HG03196 (cell line): ENCODE results near the gene NQO1.
A peak's percentile ranks its signal among the peaks of the same experiment; 100 is the strongest.
"Not testable (repeated sequence)": the region's sequence is repeated elsewhere in the genome, so short reads cannot be mapped to it uniquely, and the experiment has no call there.

Experiments
- ATAC-seq: cut with Tn5 transposase; IDR thresholded peaks from one replicate; pipeline ENCODE4 v1.9.1; 2021; ENCODE audit not compliant: unreplicated experiment

Gene NQO1

DNA sequence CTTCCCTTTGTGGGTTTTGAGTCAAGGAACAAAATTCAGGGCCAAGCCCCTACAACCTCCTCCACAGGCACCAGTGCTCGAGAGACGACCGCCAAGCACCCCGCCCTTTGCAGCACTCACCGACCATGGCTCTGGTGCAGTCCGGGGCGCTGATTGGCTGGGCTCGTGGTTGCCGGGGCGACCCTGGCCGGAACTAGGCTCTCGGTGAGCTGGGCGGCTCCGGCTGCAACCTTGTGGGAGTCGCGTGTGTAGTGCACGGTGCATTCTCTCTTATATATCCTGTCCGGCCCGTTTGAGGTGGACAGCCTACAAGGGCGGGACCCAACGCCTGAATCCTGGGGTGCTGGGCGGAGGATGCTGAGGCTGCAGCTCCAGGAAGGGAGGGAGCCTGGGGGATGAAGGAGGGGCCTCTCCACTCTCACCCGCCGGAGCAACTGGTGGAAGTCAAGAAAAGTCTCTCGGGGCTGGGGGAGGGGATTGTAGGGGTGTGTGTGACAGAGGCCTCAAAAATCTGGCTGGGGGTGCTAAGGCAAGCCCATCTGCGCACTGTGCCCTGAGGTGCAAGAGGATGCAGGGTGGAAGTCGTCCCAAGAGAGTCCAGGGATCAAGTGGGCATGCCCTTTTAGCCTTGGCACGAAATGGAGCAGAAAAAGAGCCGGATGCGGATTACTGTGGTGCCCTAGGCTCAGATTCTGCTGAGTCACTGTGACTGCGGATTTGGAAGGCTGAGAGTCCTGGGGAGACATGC lies at the start of gene NQO1:
NQO1 (minus strand) TSS at position 248 of the 748 bp plus-strand sequence; CDS start at position 127, 121 bp downstream.
- peak; percentile 92 for ATAC-seq

DNA sequence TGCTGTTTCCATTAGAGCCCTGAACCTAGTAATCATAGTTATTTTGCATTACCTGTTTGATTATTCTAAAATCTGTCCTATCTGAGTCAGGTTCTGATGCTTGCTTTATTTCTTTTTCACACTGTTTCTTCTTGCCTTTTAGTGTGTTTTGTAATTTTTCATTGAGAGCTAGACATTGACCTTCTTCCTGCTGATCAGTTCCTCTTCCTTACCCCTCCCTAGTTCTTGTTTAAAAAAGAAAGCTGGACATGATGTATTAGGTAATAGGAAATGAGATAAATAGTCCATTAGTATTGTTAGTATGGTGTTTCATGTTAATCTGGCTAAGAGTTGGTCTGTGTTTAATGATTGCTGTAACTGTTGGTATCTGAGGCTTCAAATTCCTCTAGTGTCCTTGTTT lies 49.2 kb upstream of the NQO1 start:
- no peak for ATAC-seq

DNA sequence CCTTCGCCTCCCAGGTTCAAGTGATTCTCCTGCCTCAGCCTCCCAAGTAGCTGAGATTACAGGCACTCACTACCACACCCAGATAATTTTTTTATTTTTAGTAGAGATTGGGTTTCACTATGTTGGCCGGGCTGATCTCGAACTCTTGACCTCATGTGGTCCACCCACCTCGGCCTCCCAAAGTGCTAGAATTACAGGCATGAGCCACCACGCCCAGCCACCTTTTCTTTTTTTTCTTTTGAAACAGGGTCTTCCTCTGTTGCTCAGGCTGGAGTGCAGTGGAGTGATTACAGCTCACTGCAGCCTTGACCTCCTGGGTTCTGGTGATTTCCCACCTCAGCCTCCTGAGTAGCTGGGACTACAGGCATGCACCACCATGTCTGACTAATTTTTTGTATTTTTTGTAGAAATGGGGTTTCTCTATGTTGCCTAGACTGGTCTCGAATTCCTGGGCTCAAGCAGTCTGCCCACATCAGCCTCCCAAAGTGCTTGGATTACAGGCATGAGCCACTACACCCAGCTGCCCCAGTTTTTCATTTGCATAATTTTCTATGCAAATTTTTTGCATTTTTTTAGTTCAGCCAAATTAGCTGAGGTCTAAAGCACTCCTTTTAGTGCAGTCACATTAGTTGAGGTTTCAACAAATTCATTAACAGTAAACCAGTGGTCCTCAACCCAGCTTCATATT lies 47.0 kb upstream of the NQO1 start:
- peak; percentile 51 for ATAC-seq

DNA sequence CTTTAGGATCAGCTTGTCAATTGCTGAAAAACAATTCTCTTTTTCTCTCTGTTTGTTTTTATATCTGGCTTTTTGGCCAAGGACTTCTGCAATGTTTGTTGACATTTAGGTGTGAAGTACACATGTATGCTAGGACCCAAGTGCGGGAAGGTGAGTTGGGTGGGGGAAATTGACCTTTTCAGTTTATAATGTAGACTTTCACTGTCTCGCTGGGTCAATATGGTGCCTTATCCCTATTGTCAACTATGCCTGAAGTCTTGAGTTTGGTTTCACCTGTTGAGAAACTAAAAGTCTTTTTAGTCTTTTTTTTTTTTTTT lies 45.2 kb upstream of the NQO1 start:
- no peak for ATAC-seq

DNA sequence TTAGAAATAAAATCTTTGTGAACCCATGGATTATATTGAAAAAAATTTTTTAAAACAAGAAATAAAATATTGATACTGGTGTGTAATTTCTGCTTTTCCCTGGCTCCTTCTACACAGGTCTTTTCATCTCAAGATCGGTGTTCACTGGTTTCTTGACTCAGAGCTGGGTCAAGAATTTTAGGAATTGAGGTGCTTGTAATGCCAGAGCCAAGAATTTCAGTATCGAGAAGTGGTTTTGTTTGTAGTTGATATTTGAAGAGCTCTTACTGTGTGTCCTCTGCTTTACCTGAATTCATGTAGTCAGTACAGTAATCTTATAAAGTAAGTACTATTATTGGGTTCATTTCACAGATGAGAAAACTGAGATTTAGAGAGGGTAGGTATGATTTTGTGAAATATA lies 43.0 kb upstream of the NQO1 start:
- ATAC-seq: no peak

DNA sequence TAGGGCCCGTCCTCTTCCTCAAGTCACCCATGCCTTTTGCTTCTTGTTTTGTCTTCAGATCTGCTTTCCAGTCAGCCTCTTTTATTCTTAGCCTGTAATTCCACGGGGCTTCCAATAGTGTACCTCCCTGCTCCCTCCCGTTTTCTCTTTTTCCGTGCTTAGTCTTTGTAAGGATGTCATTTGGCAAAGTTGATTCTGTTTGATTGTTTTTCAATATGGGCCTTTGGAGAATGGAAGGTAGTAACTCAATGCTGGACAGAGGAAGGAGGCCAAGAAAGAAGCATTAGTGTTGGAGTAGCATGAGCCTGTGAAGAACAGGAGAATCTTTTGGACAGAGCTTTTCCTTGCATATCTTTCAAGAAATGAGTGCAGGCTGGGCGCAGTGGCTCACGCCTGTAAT lies 42.3 kb upstream of the NQO1 start:
- ATAC-seq: no peak

DNA sequence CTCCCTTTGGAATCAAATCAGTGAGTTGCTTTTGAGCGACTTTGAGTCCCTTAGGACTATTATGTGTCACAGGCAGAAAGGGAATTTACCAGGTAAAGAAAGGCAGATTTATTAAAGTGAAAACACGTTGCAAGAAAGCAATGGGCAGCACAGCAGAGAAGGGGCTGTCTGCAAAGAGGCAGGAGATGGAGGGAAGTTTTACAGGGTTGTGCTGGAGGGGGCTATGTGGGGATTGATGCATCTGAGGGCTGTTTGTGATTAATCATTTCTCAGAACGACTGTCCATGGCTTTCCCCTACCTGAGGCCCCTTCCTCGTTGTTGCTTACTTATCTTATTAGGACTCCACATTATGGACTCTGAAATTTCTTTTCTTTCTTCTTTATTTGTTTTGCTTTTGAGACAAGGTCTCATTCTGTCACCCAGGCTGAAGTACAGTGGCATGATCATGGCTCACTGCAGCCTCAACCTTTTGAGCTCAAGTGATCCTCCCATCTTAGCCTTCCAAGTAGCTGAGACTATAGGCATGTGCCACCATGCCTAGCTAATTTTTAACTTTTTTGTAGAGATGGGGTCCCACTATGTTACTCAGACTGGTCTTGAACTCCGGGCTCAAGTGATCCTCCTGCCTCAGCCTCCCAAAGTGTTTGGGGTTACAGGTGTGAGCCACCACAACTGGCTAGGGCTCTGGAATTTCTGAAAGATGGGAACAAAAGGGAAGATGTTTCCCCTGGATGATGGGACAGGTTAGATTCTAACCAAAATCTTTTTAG lies 41.3 kb upstream of the NQO1 start:
- no peak for ATAC-seq

DNA sequence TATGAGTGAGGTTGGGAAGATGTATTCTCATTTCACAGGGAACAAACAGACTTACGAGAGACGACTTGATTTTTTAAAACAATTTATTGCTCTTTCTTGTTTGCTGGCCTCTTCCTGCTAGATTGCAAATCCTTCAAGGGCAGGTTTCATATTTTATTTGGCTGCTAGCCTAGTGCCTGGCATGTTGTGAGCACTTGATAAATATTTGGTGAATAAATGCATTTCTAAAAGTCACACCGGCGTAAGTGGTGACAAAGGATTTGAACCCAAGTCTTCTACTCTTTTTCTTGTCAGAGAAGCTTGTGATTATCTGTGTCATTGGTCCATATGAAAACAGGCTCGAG lies 37.2 kb upstream of the NQO1 start:
- no peak for ATAC-seq

DNA sequence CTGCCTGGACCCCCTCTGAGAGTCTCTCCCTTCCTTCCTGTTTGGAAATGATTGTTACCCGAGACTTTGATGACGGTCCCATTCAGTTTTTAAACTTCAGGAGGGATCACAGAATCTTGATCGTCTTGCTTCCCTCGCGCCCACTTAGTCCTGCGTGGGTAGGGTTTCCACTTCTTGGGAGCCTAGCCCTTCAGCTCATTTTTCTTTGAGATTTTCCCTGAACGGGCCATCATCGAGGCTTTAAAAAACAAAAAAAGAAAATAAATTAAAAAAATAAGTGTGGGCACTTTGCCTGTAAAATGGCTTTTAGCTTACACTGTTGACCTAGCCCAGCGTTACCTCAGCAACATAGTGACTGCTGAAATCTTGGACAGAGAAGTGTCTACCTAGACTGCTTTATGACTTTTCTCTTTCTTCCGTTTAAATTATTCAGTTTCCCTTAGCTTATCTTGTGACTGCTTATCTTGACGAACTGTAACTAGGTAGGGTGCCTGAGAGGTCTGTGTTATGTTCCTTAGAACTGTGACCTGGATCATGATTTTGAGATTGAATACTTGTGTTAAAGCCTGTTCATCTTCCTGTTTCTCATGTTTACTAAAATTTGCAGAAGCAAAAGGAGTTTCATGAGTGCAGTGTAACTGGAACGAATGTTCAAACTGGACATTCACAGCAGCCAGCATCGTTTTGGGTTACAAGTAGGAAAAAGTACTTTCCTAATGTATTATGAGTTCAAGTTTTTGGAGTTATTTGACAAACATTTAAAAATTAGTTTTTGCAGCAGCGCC lies 36.6 kb upstream of the NQO1 start:
- peak; percentile 26 for ATAC-seq

DNA sequence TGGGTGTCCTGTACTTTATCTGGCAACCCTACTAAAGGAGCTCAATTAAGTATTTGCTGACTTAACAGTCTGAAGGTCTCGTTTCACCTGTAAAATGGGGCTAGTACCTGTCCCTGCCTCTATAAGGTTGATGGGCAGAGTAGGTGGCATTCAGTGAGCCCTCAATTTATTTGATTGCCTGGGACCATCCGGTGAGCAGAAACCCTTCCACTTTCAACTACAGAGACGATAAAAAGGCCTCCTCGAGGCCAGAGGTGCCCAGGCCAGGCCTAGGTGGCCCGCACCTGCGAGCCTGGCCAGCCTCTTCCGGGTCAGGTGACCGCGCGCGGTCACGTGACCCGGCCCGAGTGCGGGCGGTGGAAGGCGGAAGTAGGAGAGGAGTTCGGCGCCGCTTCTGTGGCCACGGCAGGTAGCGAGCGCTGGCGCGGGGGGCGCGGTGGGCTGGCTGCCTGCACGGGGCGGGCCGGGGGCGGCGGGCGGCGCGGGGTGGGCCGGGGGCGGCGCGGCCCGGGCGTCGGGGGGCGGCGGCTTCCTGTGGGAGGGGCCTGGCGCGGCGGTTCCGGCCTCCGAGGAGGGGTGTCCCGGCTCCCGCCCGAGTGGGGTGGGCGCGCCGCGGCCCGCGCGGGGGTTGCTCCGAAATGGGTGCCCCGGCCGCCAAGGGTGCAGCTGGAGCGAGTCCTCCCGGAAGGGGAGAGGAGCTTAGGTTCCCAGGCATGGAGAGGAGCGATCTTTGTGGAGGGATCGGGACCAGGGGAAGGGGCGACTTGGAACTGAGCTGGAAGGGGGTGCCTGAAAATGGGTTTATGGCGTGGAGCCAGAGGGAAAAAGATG lies 35.8 kb upstream of the NQO1 start, which contains the start of gene WWP2:
WWP2 (plus strand) TSS at position 350 of the 831 bp plus-strand sequence. CDS start 24,679 bp downstream, outside the sequence.
- ATAC-seq: peak; percentile 57

DNA sequence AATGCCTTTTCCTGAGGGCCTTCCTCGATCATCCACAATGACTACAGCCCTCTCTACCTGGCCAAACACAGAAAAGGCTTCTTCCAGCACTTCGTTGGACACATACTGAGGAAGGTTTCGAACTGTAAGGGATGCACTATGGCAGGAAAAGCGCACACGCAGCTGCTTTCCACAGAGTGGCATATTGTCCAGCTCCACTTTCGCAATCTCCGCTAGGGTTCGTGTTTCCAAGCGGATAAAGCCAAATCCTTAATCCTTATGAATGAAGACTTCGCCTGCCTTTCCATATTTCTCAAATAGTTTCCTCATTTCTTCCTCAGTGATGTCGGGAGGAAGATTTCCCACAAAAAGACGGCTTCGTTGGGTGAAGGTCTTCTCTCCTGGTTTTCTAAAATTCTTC lies 31.0 kb upstream of the NQO1 start:
- ATAC-seq: not testable (repeated sequence)

DNA sequence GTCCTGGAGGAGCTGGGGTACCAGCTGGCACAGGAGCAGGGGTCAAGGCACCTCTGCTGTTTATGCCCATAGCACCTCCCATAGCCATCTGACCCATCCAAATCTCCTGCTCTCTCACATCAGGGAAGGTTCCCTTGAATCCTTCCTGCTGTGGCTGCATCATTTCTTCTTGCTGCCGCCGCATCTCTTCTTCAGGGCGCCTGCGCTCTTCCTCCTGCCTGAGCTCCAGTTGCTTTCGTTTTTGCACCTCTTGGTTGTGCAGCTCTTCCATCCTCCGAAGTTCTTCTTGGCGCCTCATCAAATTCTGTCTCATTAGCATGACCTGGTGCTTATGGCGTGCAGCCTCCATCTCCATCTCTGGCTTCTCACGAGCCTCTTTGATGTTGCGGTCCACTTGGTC lies 30.3 kb upstream of the NQO1 start:
- no peak for ATAC-seq

DNA sequence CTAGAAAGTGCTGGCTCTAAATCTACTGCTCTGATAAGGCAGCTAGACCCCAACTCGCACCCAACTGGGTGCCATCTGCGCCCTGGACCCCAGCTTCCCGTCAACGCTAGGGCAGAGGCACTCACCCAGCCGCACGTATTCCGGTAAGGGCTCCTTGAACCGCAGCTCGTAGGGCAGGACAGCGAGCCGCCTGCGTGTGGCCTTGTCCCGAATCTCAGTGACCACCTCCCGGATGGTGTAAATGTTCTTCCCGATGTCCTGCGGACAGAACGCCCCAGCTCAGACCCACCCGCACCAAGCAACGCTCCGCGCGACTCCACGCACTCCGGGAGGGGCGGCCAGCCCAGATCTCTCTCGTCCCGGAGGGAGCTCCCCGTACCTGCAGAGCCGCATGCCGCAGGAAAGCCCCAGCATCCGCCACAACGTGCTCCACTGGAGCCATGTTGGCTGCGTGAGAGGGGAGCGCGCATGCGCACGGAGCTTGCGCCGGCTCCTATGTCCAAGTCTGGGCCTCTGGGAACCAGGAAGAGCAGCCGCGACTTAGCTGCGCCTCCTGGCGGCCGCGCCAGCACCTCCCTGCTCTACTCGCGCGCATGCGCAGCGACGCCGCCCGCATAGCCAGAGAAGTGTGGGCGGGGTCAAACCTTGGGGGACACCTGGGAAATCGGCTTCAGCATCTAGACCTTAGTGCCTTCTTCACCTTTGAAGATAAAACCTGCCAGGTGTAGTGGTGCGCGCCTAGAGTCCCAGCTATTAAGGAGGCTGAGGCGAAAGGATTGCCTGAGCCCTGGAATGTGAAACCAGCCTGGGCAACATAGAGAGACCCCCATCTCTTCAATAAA lies 28.3 kb upstream of the NQO1 start, which contains the start of gene NOB1:
NOB1 (minus strand) TSS at position 458 of the 842 bp plus-strand sequence; CDS start at position 442, 16 bp downstream.
- ATAC-seq: peak; percentile 94

DNA sequence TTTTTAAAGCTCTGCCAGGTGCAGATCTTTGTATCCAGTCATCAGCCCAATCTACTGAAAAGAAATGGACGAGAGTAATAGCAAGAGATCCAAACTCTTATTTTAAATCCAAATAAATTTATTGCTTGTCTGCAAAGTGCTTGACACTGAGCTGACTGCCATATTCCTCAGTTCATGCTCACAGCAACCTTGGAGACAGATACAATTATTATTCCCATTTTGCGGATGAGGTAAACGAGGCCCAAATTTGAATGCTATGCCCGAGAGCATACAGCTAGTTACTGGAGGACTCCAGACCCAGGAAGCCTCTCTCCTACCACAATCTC lies 27.7 kb upstream of the NQO1 start:
- ATAC-seq: no peak

DNA sequence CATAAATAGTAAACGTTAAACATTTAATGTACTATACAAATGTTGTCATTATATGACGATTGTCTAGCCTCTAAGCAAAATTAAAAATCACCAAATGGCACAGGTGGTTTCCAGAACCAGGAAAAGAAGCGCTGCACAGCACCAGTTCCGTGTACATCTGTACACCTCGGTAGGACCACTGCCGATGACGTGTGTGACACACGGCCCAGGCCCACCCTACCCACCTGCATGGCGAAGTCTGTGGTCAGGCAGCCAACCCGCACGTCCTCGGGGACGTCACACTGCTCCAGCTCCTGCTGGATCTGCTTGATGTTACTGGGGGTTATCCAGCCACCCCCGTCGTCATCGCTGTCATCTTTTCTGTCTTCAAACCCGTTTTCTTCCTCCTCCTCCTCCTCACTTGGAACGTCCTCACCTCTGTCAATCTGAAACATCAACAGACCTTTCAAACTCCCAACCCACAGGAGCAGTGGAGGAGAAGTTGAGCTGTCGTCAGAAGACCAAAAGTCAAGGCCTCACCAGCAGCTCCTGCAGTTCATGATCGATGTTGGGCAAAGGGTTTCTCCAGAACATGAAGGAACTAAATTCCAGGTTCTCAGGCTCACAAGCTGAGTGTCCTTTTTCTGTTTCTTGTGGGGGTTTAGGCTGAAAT lies 22.5 kb upstream of the NQO1 start:
- ATAC-seq: no peak

DNA sequence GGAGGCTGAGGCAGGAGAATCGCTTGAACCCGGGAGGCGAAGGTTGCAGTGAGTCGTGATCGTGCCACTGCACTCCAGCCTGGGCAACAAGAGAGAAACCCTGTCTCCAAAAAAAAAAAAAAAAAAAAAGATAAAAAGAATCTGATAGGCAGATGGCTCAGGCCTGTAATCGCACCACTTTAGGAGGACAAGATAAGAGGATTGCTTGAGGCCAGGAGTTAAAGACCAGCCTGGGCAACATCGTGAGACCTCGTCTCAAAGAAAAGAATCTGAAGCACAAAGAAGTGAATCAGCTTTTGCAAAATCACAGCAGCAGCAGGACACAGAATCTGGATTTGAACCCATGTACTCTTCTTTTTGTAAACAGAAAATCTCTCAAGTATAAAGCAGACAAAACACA lies 20.8 kb upstream of the NQO1 start:
- ATAC-seq: no peak

DNA sequence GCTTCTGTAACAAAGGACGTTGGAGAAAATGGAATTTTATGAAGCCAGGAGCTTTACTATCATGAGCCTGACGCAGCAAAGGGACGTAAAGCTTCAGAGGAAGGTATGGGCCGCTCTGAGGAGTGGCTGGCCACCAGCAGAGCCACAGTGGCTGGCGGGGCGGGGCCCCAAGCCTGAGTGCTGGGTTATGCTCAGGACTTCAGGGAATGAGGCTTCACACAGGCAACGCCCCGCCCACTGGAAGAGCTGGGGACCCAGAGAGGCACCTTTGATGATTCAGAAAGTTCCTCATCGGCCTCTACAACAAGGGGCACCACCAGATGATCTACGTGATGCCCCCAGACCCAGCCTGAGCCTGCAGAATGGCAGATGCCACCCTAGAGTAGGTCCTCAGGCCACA lies 19.6 kb upstream of the NQO1 start:
- ATAC-seq: no peak

DNA sequence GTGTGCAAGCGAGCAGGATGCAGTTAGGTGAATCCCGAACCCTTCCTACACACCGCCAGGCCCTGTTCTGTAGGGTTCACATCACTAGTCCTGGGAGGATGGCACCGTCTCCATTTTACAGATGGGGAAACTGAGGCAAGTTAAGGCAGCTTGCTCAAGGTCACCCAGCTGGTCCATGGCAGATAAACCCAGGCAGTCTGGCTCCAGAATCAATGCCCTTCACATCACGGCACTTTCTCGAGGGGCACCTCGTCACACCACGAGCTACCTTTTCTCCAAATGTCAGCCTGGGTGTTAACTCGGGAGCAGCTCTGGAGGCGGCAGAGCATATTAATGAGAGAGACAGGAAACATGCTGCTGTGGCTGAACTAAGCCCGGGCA lies 18.9 kb upstream of the NQO1 start:
- ATAC-seq: no peak
